SW 1271 (cell line): ENCODE measurements around the gene ACTR1A.
"Not testable (repeated sequence)": the region's sequence is repeated elsewhere in the genome, so short reads cannot be mapped to it uniquely, and the experiment has no call there.

ENCODE experiments used
- DNase-seq, 2 experiments: peaks; one replicate each; lab custom pipeline; 2025; lab: John Stamatoyannopoulos, UW

ACTR1A gene

GRCh38 chr10:102514487-102515311 is 12.2 kb upstream of the ACTR1A start:
- no peak for DNase-seq

DNA sequence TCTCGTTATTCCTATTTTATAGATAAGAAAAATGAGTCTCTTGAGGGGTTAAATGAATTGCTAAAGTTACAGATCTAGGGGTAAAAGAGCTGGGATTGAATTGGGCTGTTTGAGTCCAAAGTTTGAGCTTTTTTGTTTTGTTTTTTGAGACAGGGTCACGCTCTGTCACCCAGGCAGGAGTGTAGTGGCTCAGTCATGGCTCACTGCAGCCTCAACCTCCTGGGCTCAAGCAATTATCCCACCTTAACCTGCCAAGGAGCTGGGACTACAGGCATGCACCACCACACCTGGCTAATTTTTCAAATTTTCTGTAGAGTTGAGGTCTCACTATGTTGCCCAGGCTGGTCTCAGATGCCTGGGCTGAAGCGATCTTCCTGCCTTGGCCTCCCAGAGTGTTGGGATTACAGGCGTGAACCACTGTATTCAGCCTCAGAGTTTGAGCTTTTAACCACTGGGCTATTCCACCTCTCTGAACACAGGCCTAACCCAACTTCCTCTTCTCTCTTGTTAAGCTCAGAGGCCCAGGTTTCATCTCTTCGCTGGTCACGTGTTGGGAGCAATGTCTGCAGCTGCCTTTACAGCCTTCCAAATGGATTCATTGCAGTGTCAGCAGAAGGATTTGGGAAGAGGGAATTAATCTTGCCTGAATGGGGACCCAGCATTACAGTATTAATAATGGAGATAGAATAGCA is 9.2 kb upstream of the ACTR1A start:
- DNase-seq: no peak

GRCh38 chr10:102509387-102509786 is 6.9 kb upstream of the ACTR1A start:
- DNase-seq: peak in 1 of 2 experiments; percentile 6

DNA sequence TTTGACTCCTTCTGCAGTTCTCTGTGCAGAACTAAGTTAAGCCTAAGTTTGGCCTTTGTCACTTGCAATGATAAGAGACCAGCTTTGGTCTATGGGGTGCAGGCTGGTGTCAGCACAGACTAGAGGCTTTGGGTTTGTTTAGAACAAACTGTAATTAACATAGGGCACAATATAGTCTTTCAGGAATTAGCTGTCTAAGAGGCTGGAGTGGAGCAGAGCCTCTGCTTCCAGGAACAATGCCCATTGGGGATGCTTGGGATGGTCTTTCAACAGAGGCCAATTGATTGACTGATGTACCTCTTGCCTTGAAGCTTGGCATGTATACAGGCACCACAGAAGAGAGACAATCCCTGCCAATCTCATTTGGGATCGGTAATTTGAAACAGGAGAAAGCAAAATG is 6.0 kb upstream of the ACTR1A start:
- no peak for DNase-seq

- no peak for DNase-seq
These were observed 5.0 kb upstream of the ACTR1A start for GRCh38 chr10:102507521-102507920.

DNA sequence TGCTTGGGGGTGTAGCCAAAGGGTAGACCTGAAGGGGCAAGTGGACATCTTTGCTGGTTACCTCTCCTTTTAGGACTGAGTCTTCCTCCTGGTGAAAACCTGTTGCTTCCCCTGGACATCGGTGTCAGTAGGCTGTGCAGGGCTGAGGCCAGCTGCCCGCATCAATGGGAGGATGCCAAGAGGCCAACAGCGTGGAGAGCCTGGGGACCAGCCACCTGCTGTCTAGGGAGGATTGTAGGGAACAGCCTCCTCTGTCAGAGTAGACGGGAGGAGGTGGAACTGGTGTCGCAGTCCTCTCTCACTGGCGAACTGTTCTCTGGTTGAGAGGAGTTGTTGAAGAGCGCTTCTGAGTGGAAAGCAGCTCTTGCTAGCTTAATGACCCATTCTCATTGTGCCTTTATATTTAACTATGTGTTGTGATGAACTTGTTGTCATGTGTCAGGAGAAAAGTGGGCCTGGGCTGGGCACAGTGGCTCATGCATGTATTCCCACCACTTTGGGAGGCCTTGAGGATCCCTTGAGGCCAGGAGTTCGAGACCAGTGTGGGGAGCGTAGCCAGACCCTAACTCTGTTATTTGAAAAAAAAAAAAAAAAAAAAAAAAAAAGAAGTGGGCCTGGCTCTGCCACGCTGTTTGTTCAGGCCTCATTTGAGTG is 3.1 kb upstream of the ACTR1A start:
- DNase-seq: no peak

- DNase-seq: no peak
These were observed 2.4 kb upstream of the ACTR1A start for GRCh38 chr10:102504976-102505300.

DNA sequence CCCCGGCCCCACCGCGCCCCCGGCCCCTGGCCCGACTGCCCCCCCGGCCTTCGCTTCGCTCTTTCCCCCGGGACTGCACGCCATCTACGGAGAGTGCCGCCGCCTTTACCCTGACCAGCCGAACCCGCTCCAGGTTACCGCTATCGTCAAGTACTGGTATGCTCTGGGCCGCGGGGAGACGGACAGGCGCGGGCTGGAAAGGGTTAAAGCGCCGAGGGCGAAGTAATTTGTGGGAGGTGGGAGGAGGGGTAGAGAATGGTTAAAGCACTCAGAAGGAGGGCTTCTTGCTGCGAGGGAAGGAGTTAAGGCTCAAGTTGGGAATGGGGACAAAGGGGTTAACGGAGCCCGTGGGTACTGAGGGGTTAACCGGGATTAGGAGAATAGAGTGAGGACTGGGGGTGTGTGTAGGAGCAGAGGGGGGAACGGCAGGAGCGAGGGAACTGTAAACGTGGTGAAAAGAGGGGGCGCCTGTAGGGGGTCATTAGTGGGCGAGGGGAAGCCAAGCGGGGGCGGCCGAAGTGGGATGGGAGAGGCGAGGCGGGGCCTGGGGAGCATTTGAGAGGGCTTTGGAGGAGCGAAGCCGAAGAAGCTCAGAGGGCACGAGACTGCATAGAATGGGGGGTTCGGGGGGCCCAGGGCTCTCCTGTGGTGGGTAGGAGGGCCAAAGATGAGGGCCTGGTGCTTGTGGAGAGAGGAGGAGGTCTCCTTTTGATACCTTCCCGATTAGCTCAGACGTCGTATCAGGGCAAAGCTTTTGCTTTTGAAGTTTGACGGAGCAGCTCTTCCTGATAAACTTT is 1.9 kb upstream of the ACTR1A start:
- DNase-seq: peak in 1 of 2 experiments; percentile 9

- peak; percentile 77 to 90 for DNase-seq
These were observed 1.0 kb upstream of the ACTR1A start, which contains the start of gene SUFU for GRCh38 chr10:102503264-102504178. Gene SUFU (plus strand): TSS chr10:102503972. CDS start chr10:102504153, 181 bp downstream.

GRCh38 chr10:102502029-102502336 is 529 bp downstream of the ACTR1A start:
- DNase-seq: peak; percentile 88 to 97

DNA sequence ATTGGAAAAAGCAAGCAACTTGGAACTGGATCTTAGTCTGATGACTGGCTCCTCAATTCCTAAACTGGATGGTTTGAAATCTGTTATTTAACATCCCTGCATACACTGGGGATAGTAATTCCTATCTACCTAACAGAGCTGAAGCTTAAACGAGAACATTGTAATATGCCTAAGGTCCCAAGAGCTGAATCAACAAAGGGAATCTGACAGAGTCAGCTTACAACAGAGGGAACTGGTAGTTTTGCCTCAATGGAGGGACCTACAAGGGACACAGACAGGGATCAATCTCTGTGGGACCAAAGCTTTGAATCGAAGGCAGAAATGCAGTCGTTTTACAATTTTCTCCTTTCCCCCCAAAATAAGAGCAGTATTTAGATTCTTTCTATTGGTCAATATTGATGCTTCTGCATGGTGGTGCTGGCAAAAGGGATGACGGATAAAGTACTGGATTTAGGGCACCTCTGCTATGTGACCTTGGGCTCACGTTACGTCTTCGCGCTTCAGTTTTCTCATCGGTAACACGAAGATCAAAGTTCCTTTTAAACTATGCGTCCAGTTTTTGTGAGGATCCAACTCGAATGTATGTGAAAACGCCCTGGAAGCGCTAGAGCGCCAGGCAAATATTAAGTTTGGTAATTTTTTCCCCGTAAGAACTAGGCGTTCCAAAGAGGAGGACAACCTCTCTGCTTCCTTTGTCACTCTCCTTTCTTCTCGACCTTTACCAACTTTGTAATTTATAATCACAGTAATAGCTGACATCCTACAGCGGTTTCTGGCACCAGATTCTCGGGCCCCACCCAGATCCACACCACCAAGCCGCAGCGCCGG is 1.1 kb downstream of the ACTR1A start:
- no peak for DNase-seq

GRCh38 chr10:102500686-102501085 is 1.8 kb downstream of the ACTR1A start:
- DNase-seq: not testable (repeated sequence)

DNA sequence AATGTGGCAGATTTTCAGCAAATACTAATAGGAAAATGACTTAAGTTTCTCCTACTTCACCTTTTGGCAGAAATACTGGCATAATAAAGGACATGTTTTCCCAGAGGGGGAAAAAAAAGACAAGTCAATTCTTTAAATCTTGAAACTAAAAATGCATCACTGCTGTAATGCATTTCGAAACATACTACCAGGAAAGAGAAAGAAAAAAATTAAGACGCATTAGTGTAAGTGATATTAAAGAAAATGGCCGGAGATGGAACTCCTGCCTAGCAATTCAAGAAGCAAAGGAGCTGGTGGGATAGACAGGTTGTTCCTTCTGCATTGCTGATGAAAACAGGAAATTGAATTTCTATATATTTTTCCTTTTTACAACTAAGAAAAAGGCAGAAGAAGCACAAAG is 3.2 kb downstream of the ACTR1A start:
- no peak for DNase-seq

DNA sequence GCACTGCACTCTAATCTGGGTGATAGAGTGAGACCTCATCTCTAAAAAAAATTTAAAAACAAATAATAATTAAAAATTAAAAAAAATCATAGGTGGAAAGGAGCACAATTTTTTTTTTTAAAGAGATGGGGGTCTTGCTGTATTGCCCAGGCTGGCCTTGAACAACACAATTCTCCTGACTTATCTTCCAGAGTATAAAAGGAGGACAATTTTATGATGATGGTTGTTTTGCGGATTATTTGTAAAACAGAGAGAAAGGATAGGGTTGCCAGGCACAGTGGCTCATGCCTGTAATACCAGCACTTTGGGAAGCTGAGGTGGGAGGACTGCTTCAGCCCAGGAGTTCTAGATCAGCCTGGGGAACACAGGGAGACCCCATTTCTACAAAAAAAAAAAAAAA is 5.0 kb downstream of the ACTR1A start:
- DNase-seq: no peak

- DNase-seq: no peak
These were observed 8.7 kb downstream of the ACTR1A start for GRCh38 chr10:102493771-102494170.

DNA sequence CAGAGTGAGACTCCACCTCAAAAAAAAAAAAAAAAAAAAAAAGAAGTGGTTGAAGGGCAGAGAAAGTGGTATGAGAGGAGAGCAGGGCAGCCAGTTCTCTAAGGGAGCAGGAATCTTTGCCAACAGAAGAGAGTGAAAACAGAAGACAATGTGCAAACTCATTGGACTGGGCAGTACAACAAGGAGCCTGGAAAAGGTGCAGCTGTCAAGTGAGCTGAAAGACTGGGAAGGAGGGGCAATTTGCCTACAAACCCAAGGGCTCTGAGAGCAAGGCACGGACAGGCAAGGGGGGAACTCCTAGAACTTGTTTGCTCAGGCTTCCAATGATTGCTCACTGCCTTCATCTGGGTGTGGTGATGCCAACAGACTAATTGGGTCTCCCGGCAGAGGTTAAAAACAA is 9.5 kb downstream of the ACTR1A start:
- DNase-seq: no peak

DNA sequence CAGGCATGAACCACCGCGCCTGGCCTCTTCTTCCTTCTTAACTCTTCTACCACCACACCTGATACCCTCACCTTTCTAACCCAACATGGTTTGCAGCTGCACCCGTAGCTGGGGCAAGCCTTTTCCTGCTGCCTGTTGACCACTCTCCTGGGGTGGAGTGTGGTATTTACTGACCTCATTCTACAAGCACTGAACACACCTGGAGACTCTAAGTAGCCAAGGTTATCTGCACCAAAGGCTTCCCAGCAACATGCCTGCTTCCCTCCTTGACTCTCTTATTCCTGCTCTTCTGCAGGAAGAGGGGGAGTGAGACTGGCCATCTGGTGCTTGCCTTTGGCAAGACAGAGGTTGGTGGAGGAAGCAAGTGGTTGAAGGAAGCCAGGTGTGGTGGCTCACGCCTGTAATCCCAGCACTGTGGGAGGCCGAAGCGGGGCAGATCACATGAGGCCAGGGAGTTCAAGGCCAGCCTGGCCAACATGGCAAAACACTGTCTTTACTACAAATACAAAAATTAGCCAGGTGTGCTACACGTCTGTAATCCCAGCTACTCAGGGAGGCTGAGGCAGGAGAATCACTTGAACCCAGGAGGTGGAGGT is 10.1 kb downstream of the ACTR1A start:
- no peak for DNase-seq

DNA sequence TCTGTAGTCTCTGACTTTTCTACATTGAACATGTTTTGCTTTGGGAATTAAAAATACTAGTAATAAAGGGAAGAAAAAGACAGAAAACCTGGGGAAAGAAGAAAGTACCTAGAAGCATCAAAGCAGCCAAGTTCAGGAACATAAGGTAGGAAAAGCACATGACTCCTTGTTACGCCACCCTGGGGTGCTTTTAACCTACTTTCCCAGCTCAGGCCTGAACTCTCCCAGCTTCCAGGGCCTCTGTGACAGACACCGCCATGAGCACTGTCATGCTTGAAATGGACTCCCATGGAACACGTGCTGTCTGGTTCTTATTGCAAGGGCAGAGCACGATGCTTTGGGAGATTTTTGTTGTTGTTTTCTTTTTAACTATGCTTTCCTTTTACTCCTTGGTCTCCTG is 11.4 kb downstream of the ACTR1A start:
- DNase-seq: no peak

DNA sequence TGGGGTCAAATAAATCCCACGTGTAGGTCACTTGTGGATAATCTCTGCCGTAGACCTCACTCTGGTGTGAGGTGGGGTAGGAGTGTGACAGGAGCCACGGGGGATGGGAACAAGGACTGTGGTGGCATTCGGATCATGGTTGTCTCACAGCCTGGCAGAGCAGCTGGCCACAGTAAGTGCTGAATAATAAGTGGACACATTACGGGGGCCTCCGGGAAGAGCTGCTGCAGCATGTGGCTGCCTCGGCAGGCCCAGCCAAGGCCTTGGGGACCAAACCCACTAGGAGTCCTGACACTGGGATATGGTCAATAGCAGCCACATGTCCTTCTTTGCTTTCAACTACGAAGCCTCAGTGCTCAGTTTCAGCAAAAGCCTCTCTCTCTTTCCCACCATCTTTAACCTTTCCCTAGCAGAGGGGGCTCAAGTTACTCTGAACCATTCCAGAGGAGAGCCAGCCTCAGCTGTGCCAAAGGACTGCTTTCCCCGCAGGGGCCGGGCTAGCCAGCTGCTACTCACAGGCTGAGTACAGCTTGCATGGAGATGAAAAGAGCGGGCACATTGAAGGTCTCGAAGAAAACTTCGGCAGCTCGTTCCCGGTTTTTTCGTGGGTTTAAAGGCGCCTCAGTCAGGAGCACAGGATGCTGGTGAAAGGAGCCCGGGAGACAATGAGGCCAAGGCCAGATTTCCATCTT is 17.3 kb downstream of the ACTR1A start:
- no peak for DNase-seq
